HCT116 (cell line): ENCODE results near the gene PM20D1. TPM values are rescaled to one million over a fixed set of nuclear protein-coding genes. Genes with fewer than 3 reads are reported as not detected.

Experiments used
- ATAC-seq: fragments of 200-7000 bp; cut with Tn5 transposase; 2 replicates; pipeline ENCODE4 v1.9.1; 2020; ENCODE audit warnings: mild to moderate bottlenecking, moderate library complexity
- BruUV-seq: library from RNA; stranded (reverse); fragments of 400-500 nt; replicated peaks from 2 replicates; lab custom pipeline; 2021; lab: Mats Ljungman, UMichigan
- CTCF ChIA-PET: fragments of 300-600 bp; sonication (Branson Sonifier 250); formaldehyde crosslinking; loops from one replicate; lab custom pipeline; 2021; ENCODE audit warnings: antibody characterized with exemption; lab: Charles Lee
- POLR2A ChIA-PET: fragments of 300-600, 350-600 bp; sonication (Branson Sonifier 250); formaldehyde crosslinking; loops from one replicate; lab custom pipeline; 2021; ENCODE audit warnings: antibody characterized with exemption; lab: Charles Lee
- RAD21 ChIA-PET, 2 experiments: fragments of 300-600 bp; sonication (Branson Sonifier 250); formaldehyde crosslinking; loops; one replicate each; lab custom pipeline; 2023; ENCODE audit warnings: low total read pairs in 2 of 2; ENCODE audit not compliant: uncharacterized antibody in 2 of 2, unreplicated experiment in 2 of 2, low non-redundant PET in 1 of 2; lab: Charles Lee
- DNase-seq: peaks from one replicate; pipeline ENCODE4 v3.0.0-alpha.2; 2010; ENCODE audit warnings: low read depth, low spot score
- H2AFZ ChIP-seq: fragments of 200-600 bp; shearing (Covaris generic), sonication (generic); 2 replicates; pipeline ENCODE4 v1.6.1; 2017; ENCODE audit warnings: low read depth, mixed run types, mixed read lengths, antibody characterized with exemption, low read length; ENCODE audit not compliant: poor library complexity, severe bottlenecking
- H3K27ac ChIP-seq: 2 replicates; pipeline ENCODE4 v1.5.1; 2012; ENCODE audit warnings: low read depth, low read length
- H3K27me3 ChIP-seq: fragments of 200-600 bp; sonication (generic); 2 replicates; pipeline ENCODE4 v1.6.1; 2016; ENCODE audit warnings: mixed run types, low read length, mixed read lengths; ENCODE audit not compliant: insufficient read depth
- H3K36me3 ChIP-seq, 2 experiments: fragments of 200-500 bp in 1 of 2; fragments of 200-600 bp in 1 of 2; sonication (Bioruptor generic) in 1 of 2; sonication (generic) in 1 of 2; 2 replicates each; pipeline versions ENCODE4 v1.5.1 to v1.6.1; 2014 to 2016; ENCODE audit warnings: low read length in 2 of 2, inconsistent platforms in 1 of 2, mixed read lengths in 1 of 2, mixed run types in 1 of 2; ENCODE audit not compliant: insufficient read depth in 2 of 2, control insufficient read depth in 1 of 2
- H3K4me1 ChIP-seq, 2 experiments: fragments of 200-600 bp in 1 of 2; sonication (generic) in 1 of 2; 2 replicates each; pipeline versions ENCODE4 v1.5.1 to v1.6.1; 2012 to 2017; ENCODE audit warnings: low read length in 2 of 2, inconsistent platforms in 1 of 2, mild to moderate bottlenecking in 1 of 2, mixed read lengths in 1 of 2, mixed run types in 1 of 2, moderate library complexity in 1 of 2; ENCODE audit not compliant: insufficient read depth in 2 of 2, control insufficient read depth in 1 of 2
- H3K4me2 ChIP-seq: fragments of 200-600 bp; sonication (generic); 2 replicates; pipeline ENCODE4 v1.6.1; 2017; ENCODE audit warnings: mixed run types, low read length, mixed read lengths
- H3K4me3 ChIP-seq, 2 experiments: fragments of 200-600 bp in 1 of 2; sonication (generic) in 1 of 2; replicated peaks in 1 of 2; 2 replicates each; pipeline ENCODE4 v1.5.1; 2011 to 2016; ENCODE audit warnings: low read length in 2 of 2, control low read depth in 1 of 2, low read depth in 1 of 2, mild to moderate bottlenecking in 1 of 2, mixed read lengths in 1 of 2, mixed run types in 1 of 2
- H3K79me2 ChIP-seq: fragments of 200-600 bp; sonication (generic); 2 replicates; pipeline ENCODE4 v1.6.1; 2017; ENCODE audit warnings: mild to moderate bottlenecking, mixed run types, low read length, moderate library complexity, mixed read lengths; ENCODE audit not compliant: insufficient read depth
- H3K9ac ChIP-seq: fragments of 200-600 bp; sonication (generic); 2 replicates; pipeline ENCODE4 v1.6.1; 2016; ENCODE audit warnings: low read length, mixed read lengths
- H3K9me2 ChIP-seq: fragments of 200-600 bp; sonication (generic), shearing (Covaris generic); 2 replicates; pipeline ENCODE4 v1.6.1; 2017; ENCODE audit warnings: mixed run types, mild to moderate bottlenecking, moderate library complexity; ENCODE audit not compliant: insufficient read depth
- H3K9me3 ChIP-seq, 2 experiments: fragments of 200-500 bp in 1 of 2; fragments of 200-600 bp in 1 of 2; sonication (Bioruptor generic) in 1 of 2; sonication (generic) in 1 of 2; 2 replicates each; pipeline ENCODE4 v1.6.1; 2014 to 2017; ENCODE audit warnings: low read length in 2 of 2, mixed read lengths in 2 of 2, inconsistent platforms in 1 of 2, low read depth in 1 of 2, mild to moderate bottlenecking in 1 of 2, mixed run types in 1 of 2, moderate library complexity in 1 of 2; ENCODE audit not compliant: control insufficient read depth in 1 of 2, insufficient read depth in 1 of 2
- H4K20me1 ChIP-seq: fragments of 200-600 bp; sonication (generic), shearing (Covaris generic); 2 replicates; pipeline ENCODE4 v1.6.1; 2017; ENCODE audit warnings: mixed run types, mild to moderate bottlenecking, moderate library complexity; ENCODE audit not compliant: insufficient read depth
- CTCF ChIP-seq, 3 experiments: fragments of 200-600 bp in 1 of 3; sonication (generic) in 1 of 3; IDR thresholded peaks in 2 of 3; conservative IDR thresholded peaks in 1 of 3; 2 replicates each; pipeline ENCODE4 v1.5.1; 2012 to 2017; ENCODE audit warnings: low read depth in 2 of 3, low read length in 2 of 3, antibody characterized with exemption in 1 of 3, borderline replicate concordance in 1 of 3, control low read depth in 1 of 3, mild to moderate bottlenecking in 1 of 3, mixed read lengths in 1 of 3, mixed run types in 1 of 3, moderate library complexity in 1 of 3; ENCODE audit not compliant: insufficient read depth in 1 of 3
- ELF1 ChIP-seq: IDR thresholded peaks from 2 replicates; pipeline ENCODE4 v1.6.1; 2012; ENCODE audit warnings: low read depth, borderline replicate concordance
- FOSL1 ChIP-seq: IDR thresholded peaks from 2 replicates; pipeline ENCODE4 v1.6.1; 2012; ENCODE audit warnings: low read depth
- JUND ChIP-seq: IDR thresholded peaks from 2 replicates; pipeline ENCODE4 v1.6.1; 2012
- MAX ChIP-seq: IDR thresholded peaks from 2 replicates; pipeline ENCODE4 v1.6.1; 2012
- POLR2AphosphoS5 ChIP-seq: IDR thresholded peaks from 2 replicates; pipeline ENCODE4 v1.6.1; 2011; ENCODE audit warnings: mild to moderate bottlenecking, low read depth, low read length, moderate library complexity
- RAD21 ChIP-seq: IDR thresholded peaks from 2 replicates; pipeline ENCODE4 v1.6.1; 2012; ENCODE audit warnings: low read depth, mild to moderate bottlenecking
- SIN3A ChIP-seq: IDR thresholded peaks from 2 replicates; pipeline ENCODE4 v1.6.1; 2012; ENCODE audit warnings: low read depth
- SRF ChIP-seq: IDR thresholded peaks from 2 replicates; pipeline ENCODE4 v1.6.1; 2012; ENCODE audit warnings: low read depth
- YY1 ChIP-seq: IDR thresholded peaks from 2 replicates; pipeline ENCODE4 v1.6.1; 2011; ENCODE audit warnings: low read length, low read depth, moderate library complexity, mild to moderate bottlenecking; ENCODE audit not compliant: insufficient replicate concordance; ENCODE audit errors: extremely low read depth
- ZNF274 ChIP-seq: fragments of 200-500 bp; sonication (Bioruptor generic); IDR thresholded peaks from 2 replicates; pipeline ENCODE4 v1.6.1; 2014; ENCODE audit warnings: mild to moderate bottlenecking, low read depth, low read length, inconsistent platforms
- intact Hi-C: fragments of 100-400 bp; cut with micrococcal nuclease; formaldehyde crosslinking; loops from 2 replicates; pipeline ENCODE4 v1.10.0; 2022
- total RNA-seq: library from RNA; stranded (reverse); gene quantifications from one replicate; pipeline ENCODE4 v1.2.1, GENCODE V29; 2021; ENCODE audit not compliant: unreplicated experiment

The PM20D1 gene
- total RNA-seq, 1 experiment from 2014 or later: not detected

- DNase-seq (no peak), ATAC-seq (no peak)
- ChIA-PET RAD21 (no interaction called here), POLR2A (no interaction called here), CTCF (no interaction called here)
- no peaks in the 10 kb centered on the region for H3K27me3 ChIP-seq
- intact Hi-C loops: no loop called here
- no peak overlapping the region for H3K9ac ChIP-seq
- no TSS peak for BruUV-seq
- H4K20me1 ChIP-seq: no peaks in the 10 kb centered on the region
- TF ChIP-seq SIN3A: no peak
- TF ChIP-seq CTCF (IDR thresholded peaks at IDR 0.05 in 2 of 3, conservative IDR thresholded peaks at IDR 0.05 in 1 of 3; ENCODE audit: borderline replicate concordance in 1 of 3, insufficient read depth in 1 of 3, low read depth in 2 of 3, low read length in 2 of 3): no peak
- no peak for TF ChIP-seq FOSL1
- no peak for TF ChIP-seq SRF
- TF ChIP-seq POLR2AphosphoS5: no peak
- TF ChIP-seq JUND: no peak
- no peak for TF ChIP-seq YY1
- TF ChIP-seq ELF1: no peak
- no peak for TF ChIP-seq ZNF274
- TF ChIP-seq MAX: no peak
- TF ChIP-seq RAD21: no peak
- H3K4me2 ChIP-seq: no peak overlapping the region
- H3K9me3 ChIP-seq: no peaks in the 10 kb centered on the region
- H3K36me3 ChIP-seq: no peaks in the 10 kb centered on the region
- H3K4me3 ChIP-seq: no peak overlapping the region
- H3K9me2 ChIP-seq: no peaks in the 10 kb centered on the region
- H2AFZ ChIP-seq: no peak overlapping the region
- no peaks in the 10 kb centered on the region for H3K79me2 ChIP-seq
- no peak overlapping the region for H3K27ac ChIP-seq
- H3K4me1 ChIP-seq: no peaks in the 10 kb centered on the region
Measured at GRCh38 chr1:205852969-205853368, 3.0 kb upstream of the PM20D1 start.
